Sigmoid colon (tissue), 7 donors: ENCODE measurements around the gene C16orf96. TPM values are rescaled to one million over a fixed set of nuclear protein-coding genes. Genes with fewer than 3 reads are reported as not detected.

ENCODE experiments used
- DNase-seq: peaks from one replicate; pipeline ENCODE4 v3.0.0-alpha.2; 2019
- H3K27ac ChIP-seq, 4 donors: fragments of 200-600 bp; sonication (generic); one replicate each; pipeline ENCODE4 v1.5.1; 2016 to 2019; ENCODE audit warnings: mild to moderate bottlenecking in 1 of 4
- H3K27me3 ChIP-seq, 3 donors: fragments of 200-600 bp; sonication (generic); one replicate each; pipeline ENCODE4 v1.5.1; 2019; ENCODE audit warnings: mild to moderate bottlenecking in 1 of 3
- H3K36me3 ChIP-seq, 4 donors: fragments of 200-600 bp; sonication (generic); one replicate each; pipeline ENCODE4 v1.5.1; 2016 to 2019
- H3K4me1 ChIP-seq, 4 donors: fragments of 200-600 bp; sonication (generic); one replicate each; pipeline ENCODE4 v1.5.1; 2017 to 2019
- H3K4me3 ChIP-seq, 4 donors: fragments of 200-600 bp; sonication (generic); one replicate each; pipeline ENCODE4 v1.5.1; 2017 to 2019; ENCODE audit warnings: mild to moderate bottlenecking in 2 of 4, moderate library complexity in 1 of 4
- H3K9me3 ChIP-seq, 4 donors: fragments of 200-600 bp in 3 of 4; sonication (generic) in 3 of 4; one replicate each; pipeline versions ENCODE4 v1.5.1 to v1.6.1; 2013 to 2019
- CTCF ChIP-seq, 4 experiments: fragments of 450-650 bp in 3 of 4; fragments of 200-600 bp in 1 of 4; IDR thresholded peaks; one replicate each; pipeline ENCODE4 v1.5.1; 2016 to 2019; ENCODE audit warnings: antibody characterized with exemption in 4 of 4, mild to moderate bottlenecking in 3 of 4, moderate library complexity in 2 of 4
- EP300 ChIP-seq, 4 donors: sonication (generic); formaldehyde crosslinking; IDR thresholded peaks; one replicate each; pipeline ENCODE4 v1.6.1; 2017; ENCODE audit warnings: antibody characterized with exemption in 4 of 4
- POLR2A ChIP-seq, 2 donors: fragments of 450-650 bp; IDR thresholded peaks; one replicate each; pipeline ENCODE4 v1.6.1; 2016; ENCODE audit warnings: antibody characterized with exemption in 2 of 2, mild to moderate bottlenecking in 2 of 2, moderate library complexity in 2 of 2
- POLR2AphosphoS5 ChIP-seq, 4 donors: sonication (generic); formaldehyde crosslinking; IDR thresholded peaks; one replicate each; pipeline ENCODE4 v1.6.1; 2017; ENCODE audit warnings: antibody characterized with exemption in 4 of 4
- WGBS, 2 donors: extraction: QIAGEN DNeasy Blood & Tissue Kit; methylation state at CpG; one replicate each; pipeline ENCODE4 v1.1.7; 2013; 5-methylcytosine and 5-hydroxymethylcytosine counted together
- intact Hi-C: fragments of 100-400 bp; cut with DNase I; formaldehyde crosslinking; loops from one replicate; pipeline ENCODE4 v1.15.1; 2023
- polyA plus RNA-seq, 3 donors: library from polyadenylated mRNA; stranded (reverse); fragments of 200-250 nt; gene quantifications; one replicate each; pipeline ENCODE4 v1.2.3, GENCODE V29; 2013
- total RNA-seq, 4 donors: library from RNA; depleted of rRNA; stranded (reverse); fragments of >200 nt; gene quantifications; one replicate each; pipeline ENCODE4 v1.1.0, GENCODE V29; 2016
- donor health status: healthy with polysubstance abuse.
- donor health status: Bipolar disorder and iron deficiency.
- donor health status: healthy.

The C16orf96 gene
- total and polyA plus RNA-seq, 7 donors, result under 0.01 to 0.16 (median 0.09) TPM; not detected in 4

GRCh38 chr16:4636196-4636595, 80.1 kb downstream of the C16orf96 start:
- no peak overlapping the region for H3K4me3 ChIP-seq
- no peak for DNase-seq
- H3K9me3 ChIP-seq, result peaks cover 0 to 2% (median 0%) of the 10 kb centered on the region in 4 donors
- no peak overlapping the region for H3K27ac ChIP-seq
- H3K27me3 ChIP-seq, result no peaks in the 10 kb centered on the region
- WGBS, 2 donors, result 94% methylated on average over 13 of the region's 13 CpGs
- TF ChIP-seq CTCF (IDR thresholded peaks at IDR 0.05) (no peak), EP300 (IDR thresholded peaks at IDR 0.05) (no peak), POLR2A (IDR thresholded peaks at IDR 0.05) (no peak), POLR2AphosphoS5 (IDR thresholded peaks at IDR 0.05) (no peak)
- peaks cover 0 to 18% (median 7%) of the 10 kb centered on the region in 4 donors for H3K4me1 ChIP-seq
- peaks cover 0 to 18% (median 3%) of the 10 kb centered on the region in 4 donors for H3K36me3 ChIP-seq
- intact Hi-C loops, result no loop called here

- Histone ChIP-seq H3K36me3 (peaks cover 0 to 18% (median 3%) of the 10 kb centered on the region in 4 donors), H3K9me3 (no peaks in the 10 kb centered on the region), H3K4me1 (peaks cover 0 to 18% (median 8%) of the 10 kb centered on the region in 4 donors), H3K4me3 (no peak overlapping the region), H3K27me3 (no peaks in the 10 kb centered on the region), H3K27ac (no peak overlapping the region)
- intact Hi-C loops, result no loop called here
- TF ChIP-seq CTCF (IDR thresholded peaks at IDR 0.05) (no peak), EP300 (IDR thresholded peaks at IDR 0.05) (no peak), POLR2AphosphoS5 (IDR thresholded peaks at IDR 0.05) (no peak), POLR2A (IDR thresholded peaks at IDR 0.05) (no peak)
- DNase-seq, result no peak
- WGBS, 2 donors, result 88 to 91% methylated on average over 21 of the region's 21 CpGs
Measured at GRCh38 chr16:4637501-4638166, 81.5 kb downstream of the C16orf96 start.

- no peak overlapping the region for H3K27ac ChIP-seq
- TF ChIP-seq CTCF (IDR thresholded peaks at IDR 0.05) (no peak), POLR2AphosphoS5 (IDR thresholded peaks at IDR 0.05) (no peak), POLR2A (IDR thresholded peaks at IDR 0.05) (no peak), EP300 (IDR thresholded peaks at IDR 0.05) (no peak)
Measured at GRCh38 chr16:4639899-4640509, 83.9 kb downstream of the C16orf96 start.

GRCh38 chr16:4640572-4641305, 84.6 kb downstream of the C16orf96 start:
- intact Hi-C loops, result no loop called here
- Histone ChIP-seq H3K4me1 (peaks cover 0 to 18% (median 8%) of the 10 kb centered on the region in 4 donors), H3K27me3 (no peaks in the 10 kb centered on the region), H3K4me3 (no peak overlapping the region), H3K9me3 (no peaks in the 10 kb centered on the region), H3K36me3 (peaks cover 0 to 12% (median 3%) of the 10 kb centered on the region in 4 donors), H3K27ac (no peak overlapping the region)
- 42 to 71% methylated on average over 19 of the region's 19 CpGs for WGBS, 2 donors
- DNase-seq, result no peak
- TF ChIP-seq EP300 (IDR thresholded peaks at IDR 0.05) (no peak), CTCF (IDR thresholded peaks at IDR 0.05) (no peak), POLR2AphosphoS5 (IDR thresholded peaks at IDR 0.05) (no peak), POLR2A (IDR thresholded peaks at IDR 0.05) (no peak)

More at GRCh38 chr16:4639899-4640509, 83.9 kb downstream of the C16orf96 start:
- 90 to 91% methylated on average over 27 of the region's 27 CpGs for WGBS, 2 donors
- H3K4me3 ChIP-seq, result no peak overlapping the region
- DNase-seq, result no peak
- H3K4me1 ChIP-seq, result peaks cover 0 to 18% (median 8%) of the 10 kb centered on the region in 4 donors
- H3K36me3 ChIP-seq, result peaks cover 0 to 9% (median 3%) of the 10 kb centered on the region in 4 donors
- no peaks in the 10 kb centered on the region for H3K9me3 ChIP-seq
- intact Hi-C loops, result no loop called here
- no peaks in the 10 kb centered on the region for H3K27me3 ChIP-seq
